DOHH2 (cell line): ENCODE data around the gene TMEM106C.

Source experiments
- H3F3A ChIP-seq: fragments of 200-600 bp; sonication (generic), shearing (Covaris generic); 2 replicates; pipeline ENCODE4 v1.6.0; 2016; ENCODE audit warnings: antibody characterized with exemption, mild to moderate bottlenecking; ENCODE audit not compliant: control insufficient read depth, insufficient read depth
- H3K27ac ChIP-seq: fragments of 200-600 bp; sonication (generic); 2 replicates; pipeline ENCODE4 v1.5.1; 2014; ENCODE audit warnings: low read depth, mild to moderate bottlenecking, low read length, moderate library complexity
- H3K27me3 ChIP-seq: fragments of 200-600 bp; sonication (generic); 2 replicates; pipeline ENCODE4 v1.6.1; 2014; ENCODE audit warnings: mild to moderate bottlenecking, low read length, mixed read lengths; ENCODE audit not compliant: control insufficient read depth
- H3K36me3 ChIP-seq: fragments of 200-600 bp; sonication (generic); 2 replicates; pipeline ENCODE4 v1.6.1; 2014; ENCODE audit warnings: mild to moderate bottlenecking, low read length, moderate library complexity, mixed read lengths; ENCODE audit not compliant: control insufficient read depth
- H3K4me1 ChIP-seq: fragments of 200-600 bp; sonication (generic); 2 replicates; pipeline ENCODE4 v1.6.1; 2014; ENCODE audit warnings: mild to moderate bottlenecking, low read length, mixed read lengths; ENCODE audit not compliant: control insufficient read depth
- H3K4me2 ChIP-seq: fragments of 200-600 bp; sonication (generic); 2 replicates; pipeline ENCODE4 v1.6.0; 2014; ENCODE audit warnings: mild to moderate bottlenecking, low read length, moderate library complexity
- H3K4me3 ChIP-seq: fragments of 200-600 bp; sonication (generic); 2 replicates; pipeline ENCODE4 v1.5.1; 2014; ENCODE audit warnings: mild to moderate bottlenecking, low read length, mixed read lengths
- H3K79me2 ChIP-seq: fragments of 200-600 bp; sonication (generic); 2 replicates; pipeline ENCODE4 v1.6.1; 2014; ENCODE audit warnings: mild to moderate bottlenecking, low read length, mixed read lengths; ENCODE audit not compliant: control insufficient read depth
- H3K9me2 ChIP-seq: fragments of 200-600 bp; sonication (generic); replicated peaks from 2 replicates; pipeline ENCODE4 v1.6.1; 2014; ENCODE audit warnings: mild to moderate bottlenecking, low read length, mixed read lengths; ENCODE audit not compliant: control insufficient read depth
- H3K9me3 ChIP-seq: fragments of 200-600 bp; sonication (generic); 2 replicates; pipeline ENCODE4 v1.6.1; 2014; ENCODE audit warnings: antibody characterized with exemption, low read length, mixed read lengths; ENCODE audit not compliant: control insufficient read depth, insufficient read depth
- H4K20me1 ChIP-seq: fragments of 200-600 bp; sonication (generic); 2 replicates; pipeline ENCODE4 v1.6.0; 2014; ENCODE audit warnings: low read depth, mild to moderate bottlenecking, antibody characterized with exemption, low read length, moderate library complexity; ENCODE audit not compliant: control insufficient read depth, insufficient read depth
- EZH2phosphoT487 ChIP-seq: fragments of 200-600 bp; sonication (generic); IDR thresholded peaks from 2 replicates; pipeline ENCODE4 v1.6.1; 2017; ENCODE audit warnings: borderline replicate concordance, mild to moderate bottlenecking, antibody characterized with exemption, low read length, moderate library complexity, mixed read lengths
- TF ChIP-seq, protein P1 (sequence below): fragments of 200-600 bp; sonication (generic); IDR thresholded peaks from one replicate; pipeline ENCODE4 v1.5.1; 2014; ENCODE audit warnings: antibody characterized with exemption, mild to moderate bottlenecking, low read depth, low read length; ENCODE audit not compliant: poor library complexity, severe bottlenecking

The TMEM106C gene

DNA sequence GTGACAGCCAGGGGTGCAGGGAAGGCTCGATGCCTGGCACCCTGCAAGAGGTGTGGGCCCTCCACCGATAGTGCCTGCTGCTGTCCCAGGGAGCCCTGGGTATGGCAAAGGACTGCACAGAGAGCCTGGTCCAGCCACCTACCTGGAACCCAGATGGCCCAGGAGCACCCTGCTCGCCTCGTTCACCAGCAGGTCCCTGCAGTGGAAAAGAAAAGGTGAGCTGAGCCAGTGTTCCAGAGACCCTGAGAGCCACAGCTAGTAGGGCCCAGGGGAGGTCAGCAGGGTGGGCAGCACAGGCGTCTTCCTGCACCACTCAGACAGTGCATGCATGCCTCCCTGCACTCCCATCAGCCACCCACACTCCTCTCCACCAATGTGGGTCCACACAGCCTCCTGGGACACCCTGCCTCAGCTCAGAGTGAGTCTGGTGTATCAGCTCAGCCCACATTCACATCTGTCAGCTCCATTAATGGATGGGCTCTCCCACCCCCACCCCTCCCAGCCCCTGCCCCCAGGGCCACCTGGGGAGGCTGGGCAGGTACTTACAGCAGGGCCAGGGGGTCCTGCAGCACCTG, 20.2 kb downstream of the TMEM106C start:
- no peaks in the 10 kb centered on the region for H3F3A ChIP-seq
- H3K27ac ChIP-seq = no peak overlapping the region
- H4K20me1 ChIP-seq = no peaks in the 10 kb centered on the region
- no peaks in the 10 kb centered on the region for H3K9me3 ChIP-seq
- H3K4me3 ChIP-seq = no peak overlapping the region
- TF ChIP-seq, protein P1, sequence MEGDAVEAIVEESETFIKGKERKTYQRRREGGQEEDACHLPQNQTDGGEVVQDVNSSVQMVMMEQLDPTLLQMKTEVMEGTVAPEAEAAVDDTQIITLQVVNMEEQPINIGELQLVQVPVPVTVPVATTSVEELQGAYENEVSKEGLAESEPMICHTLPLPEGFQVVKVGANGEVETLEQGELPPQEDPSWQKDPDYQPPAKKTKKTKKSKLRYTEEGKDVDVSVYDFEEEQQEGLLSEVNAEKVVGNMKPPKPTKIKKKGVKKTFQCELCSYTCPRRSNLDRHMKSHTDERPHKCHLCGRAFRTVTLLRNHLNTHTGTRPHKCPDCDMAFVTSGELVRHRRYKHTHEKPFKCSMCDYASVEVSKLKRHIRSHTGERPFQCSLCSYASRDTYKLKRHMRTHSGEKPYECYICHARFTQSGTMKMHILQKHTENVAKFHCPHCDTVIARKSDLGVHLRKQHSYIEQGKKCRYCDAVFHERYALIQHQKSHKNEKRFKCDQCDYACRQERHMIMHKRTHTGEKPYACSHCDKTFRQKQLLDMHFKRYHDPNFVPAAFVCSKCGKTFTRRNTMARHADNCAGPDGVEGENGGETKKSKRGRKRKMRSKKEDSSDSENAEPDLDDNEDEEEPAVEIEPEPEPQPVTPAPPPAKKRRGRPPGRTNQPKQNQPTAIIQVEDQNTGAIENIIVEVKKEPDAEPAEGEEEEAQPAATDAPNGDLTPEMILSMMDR = no peak
- TF ChIP-seq EZH2phosphoT487 = no peak
- H3K79me2 ChIP-seq = no peaks in the 10 kb centered on the region
- no peaks in the 10 kb centered on the region for H3K9me2 ChIP-seq
- H3K4me2 ChIP-seq = no peak overlapping the region
- H3K4me1 ChIP-seq = no peaks in the 10 kb centered on the region
- H3K36me3 ChIP-seq = no peaks in the 10 kb centered on the region
- peaks cover 4% of the 10 kb centered on the region; the same call in 1 of the 2 replicates for H3K27me3 ChIP-seq

GRCh38 chr12:47984331-47984801, 21.0 kb downstream of the TMEM106C start:
- Histone ChIP-seq H3K4me2 (no peak overlapping the region), H3K27me3 (no peaks in the 10 kb centered on the region), H3K9me2 (no peaks in the 10 kb centered on the region), H3K36me3 (no peaks in the 10 kb centered on the region), H3K9me3 (no peaks in the 10 kb centered on the region), H3F3A (no peaks in the 10 kb centered on the region), H3K79me2 (no peaks in the 10 kb centered on the region), H3K4me1 (peaks cover 2% of the 10 kb centered on the region), H3K27ac (no peak overlapping the region), H3K4me3 (no peak overlapping the region), H4K20me1 (no peaks in the 10 kb centered on the region)
- TF ChIP-seq EZH2phosphoT487 = no peak
- TF ChIP-seq, protein P1 = no peak

DNA sequence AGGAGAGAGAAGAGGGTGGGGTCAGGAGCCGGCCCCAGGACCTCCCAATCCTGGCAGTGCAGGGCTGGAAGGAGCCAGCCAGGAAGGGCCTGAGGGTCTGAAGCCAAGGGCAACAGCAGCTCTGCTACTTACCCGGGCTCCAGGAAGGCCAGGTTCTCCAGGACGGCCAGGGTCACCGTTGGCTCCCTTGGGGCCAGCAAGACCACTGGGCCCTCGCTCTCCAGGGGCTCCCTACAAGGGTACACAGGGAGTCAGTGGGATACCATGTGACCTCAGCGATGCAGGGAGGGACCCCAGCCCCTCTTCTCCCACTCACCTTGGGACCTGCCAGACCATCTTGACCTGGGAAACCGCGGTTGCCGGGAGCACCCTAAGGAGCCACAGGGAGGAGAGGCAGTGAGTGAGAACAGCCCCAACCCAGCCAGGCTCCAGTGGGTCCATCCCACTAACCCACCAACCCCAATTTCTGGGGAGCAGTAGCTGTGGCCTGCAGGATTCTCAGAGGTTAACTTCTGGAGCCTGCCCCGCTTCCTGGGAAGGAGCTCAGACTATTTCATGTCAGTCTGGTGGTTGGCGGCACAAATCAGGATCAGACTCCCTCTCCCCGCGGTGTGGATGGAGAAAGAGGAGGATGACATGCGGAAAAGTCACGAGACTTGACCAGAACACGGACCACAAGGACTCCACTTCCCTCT, 22.3 kb downstream of the TMEM106C start:
- no peaks in the 10 kb centered on the region for H3K9me3 ChIP-seq
- H3K27me3 ChIP-seq = no peaks in the 10 kb centered on the region
- TF ChIP-seq, protein P1 = no peak
- no peak for TF ChIP-seq EZH2phosphoT487
- H3K79me2 ChIP-seq = no peaks in the 10 kb centered on the region
- H4K20me1 ChIP-seq = no peaks in the 10 kb centered on the region
- H3K9me2 ChIP-seq = no peaks in the 10 kb centered on the region
- peaks cover 4% of the 10 kb centered on the region; the same call in 1 of the 2 replicates for H3F3A ChIP-seq
- H3K4me2 ChIP-seq = no peak overlapping the region
- H3K4me3 ChIP-seq = no peak overlapping the region
- peaks cover 15% of the 10 kb centered on the region for H3K4me1 ChIP-seq
- H3K36me3 ChIP-seq = no peaks in the 10 kb centered on the region
- H3K27ac ChIP-seq = no peak overlapping the region
